Measurements from ENCODE around the gene CACHD1.

CACHD1 gene

GRCh38 chr1:64482720-64483119 is 12.8 kb downstream of the CACHD1 start:
- H3K36me3 ChIP-seq (ENCODE audit: control insufficient read depth in 1 of 2, insufficient read depth in 2 of 2, low read depth in 1 of 2, low read length in 2 of 2): no peaks in the 10 kb centered on the region
- 38% methylated on average over 1 of the region's 1 CpG for WGBS

DNA sequence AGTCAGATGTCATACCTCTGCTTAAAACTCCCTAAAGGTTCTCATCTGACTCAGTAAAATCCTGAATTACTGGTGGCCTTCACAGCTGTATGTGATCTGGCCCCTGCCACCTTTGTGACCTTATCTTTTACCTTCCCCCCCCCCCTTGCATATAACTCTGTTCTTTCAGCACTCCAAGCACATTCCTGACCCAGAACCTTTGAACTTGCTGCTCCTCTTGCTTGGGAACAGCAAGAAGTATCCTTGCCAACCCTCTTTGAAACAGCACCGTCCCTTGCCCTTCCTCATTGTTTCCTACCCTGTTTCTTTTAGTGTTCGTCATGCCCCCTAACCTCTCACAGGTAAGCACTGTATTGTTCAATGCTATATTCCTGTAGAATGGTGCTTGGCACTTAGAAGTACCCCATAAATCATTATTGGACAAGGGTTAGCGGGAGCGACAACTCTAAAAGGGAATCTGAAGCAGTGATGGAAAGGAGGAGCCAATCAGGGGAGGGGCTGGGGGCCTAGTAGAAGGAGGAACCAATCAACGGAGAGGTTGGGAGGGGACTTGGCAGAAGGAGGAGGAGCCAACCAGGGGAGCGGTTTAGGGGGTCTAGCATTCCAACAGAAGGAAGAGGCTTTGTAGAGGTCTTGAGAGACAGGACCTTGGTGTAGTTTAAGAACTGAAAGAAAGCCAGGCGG is 13.9 kb downstream of the CACHD1 start:
- Histone ChIP-seq H2AFZ (ENCODE audit: low read depth, low read length) (no peak overlapping the region), H2BK12ac (ENCODE audit: low read length in 2 of 2) (no peak overlapping the region), H3K4me2 (ENCODE audit: low read length, poor library complexity, severe bottlenecking) (no peak overlapping the region), H2BK5ac (ENCODE audit: low read depth, low read length, poor library complexity, severe bottlenecking) (no peak overlapping the region), H3K9me3 (ENCODE audit: control insufficient read depth, low read length) (no peaks in the 10 kb centered on the region), H3K23ac (ENCODE audit: low read length in 2 of 2) (no peak overlapping the region), H3K27me3 (ENCODE audit: control insufficient read depth in 1 of 2, insufficient read depth in 1 of 2, low read length in 2 of 2) (no peaks in the 10 kb centered on the region), H4K8ac (ENCODE audit: low read length) (no peak overlapping the region), H2BK120ac (ENCODE audit: low read depth, low read length) (no peak overlapping the region), H3K27ac (ENCODE audit: low read length, poor library complexity, severe bottlenecking) (no peak overlapping the region), H4K91ac (ENCODE audit: low read length) (no peak overlapping the region), H3K36me3 (ENCODE audit: control insufficient read depth in 1 of 2, insufficient read depth in 2 of 2, low read depth in 1 of 2, low read length in 2 of 2) (no peaks in the 10 kb centered on the region), H3K9ac (ENCODE audit: low read length) (no peak overlapping the region), H3K4ac (ENCODE audit: low read depth in 1 of 2, low read length in 2 of 2) (no peak overlapping the region), H3K18ac (ENCODE audit: low read depth in 1 of 2, low read length in 2 of 2) (no peak overlapping the region), H3K79me1 (replicated peaks; ENCODE audit: low read length, poor library complexity, severe bottlenecking) (peaks cover 10% of the 10 kb centered on the region), H2AK5ac (ENCODE audit: low read length, severe bottlenecking) (peak overlapping the region; percentile 57), H3K4me1 (ENCODE audit: control insufficient read depth, insufficient read depth, low read depth, low read length) (peaks cover 12% of the 10 kb centered on the region), H3K14ac (ENCODE audit: low read length in 2 of 2) (no peak overlapping the region), H2BK15ac (ENCODE audit: low read depth, poor library complexity, severe bottlenecking) (no peak overlapping the region), H3K4me3 (ENCODE audit: insufficient read depth in 1 of 2, low read depth in 1 of 2, low read length in 2 of 2) (no peak overlapping the region)
- no peak for DNase-seq
- 92% methylated on average over 6 of the region's 7 CpGs for WGBS

More at GRCh38 chr1:64482720-64483119, 12.8 kb downstream of the CACHD1 start:
- Histone ChIP-seq H2AK5ac (ENCODE audit: low read length, severe bottlenecking) (no peak overlapping the region), H4K8ac (ENCODE audit: low read length) (no peak overlapping the region), H3K79me1 (replicated peaks; ENCODE audit: low read length, poor library complexity, severe bottlenecking) (peaks cover 15% of the 10 kb centered on the region), H3K4me3 (ENCODE audit: insufficient read depth in 1 of 2, low read depth in 1 of 2, low read length in 2 of 2) (no peak overlapping the region), H3K4me1 (ENCODE audit: control insufficient read depth, insufficient read depth, low read depth, low read length) (peaks cover 14% of the 10 kb centered on the region), H3K14ac (ENCODE audit: low read length in 2 of 2) (no peak overlapping the region), H2BK12ac (ENCODE audit: low read length in 2 of 2) (no peak overlapping the region), H3K4ac (ENCODE audit: low read depth in 1 of 2, low read length in 2 of 2) (no peak overlapping the region), H3K9me3 (ENCODE audit: control insufficient read depth, low read length) (no peaks in the 10 kb centered on the region), H3K18ac (ENCODE audit: low read depth in 1 of 2, low read length in 2 of 2) (no peak overlapping the region), H3K27ac (ENCODE audit: low read length, poor library complexity, severe bottlenecking) (no peak overlapping the region), H3K23ac (ENCODE audit: low read length in 2 of 2) (no peak overlapping the region), H3K9ac (ENCODE audit: low read length) (no peak overlapping the region), H3K27me3 (ENCODE audit: control insufficient read depth in 1 of 2, insufficient read depth in 1 of 2, low read length in 2 of 2) (no peaks in the 10 kb centered on the region), H3K4me2 (ENCODE audit: low read length, poor library complexity, severe bottlenecking) (no peak overlapping the region), H2BK120ac (ENCODE audit: low read depth, low read length) (no peak overlapping the region), H2AFZ (ENCODE audit: low read depth, low read length) (no peak overlapping the region), H2BK5ac (ENCODE audit: low read depth, low read length, poor library complexity, severe bottlenecking) (no peak overlapping the region), H2BK15ac (ENCODE audit: low read depth, poor library complexity, severe bottlenecking) (no peak overlapping the region), H4K91ac (ENCODE audit: low read length) (no peak overlapping the region)
- peak; percentile 38 for DNase-seq

- Histone ChIP-seq H3K9me3 (ENCODE audit: control insufficient read depth, low read length) (no peaks in the 10 kb centered on the region), H3K27me3 (ENCODE audit: control insufficient read depth in 1 of 2, insufficient read depth in 1 of 2, low read length in 2 of 2) (no peaks in the 10 kb centered on the region), H3K36me3 (ENCODE audit: control insufficient read depth in 1 of 2, insufficient read depth in 2 of 2, low read depth in 1 of 2, low read length in 2 of 2) (no peaks in the 10 kb centered on the region), H3K4me3 (ENCODE audit: insufficient read depth in 1 of 2, low read depth in 1 of 2, low read length in 2 of 2) (no peak overlapping the region), H2BK120ac (ENCODE audit: low read depth, low read length) (no peak overlapping the region), H2AK5ac (ENCODE audit: low read length, severe bottlenecking) (no peak overlapping the region), H4K91ac (ENCODE audit: low read length) (no peak overlapping the region), H3K23ac (ENCODE audit: low read length in 2 of 2) (no peak overlapping the region), H2BK15ac (ENCODE audit: low read depth, poor library complexity, severe bottlenecking) (no peak overlapping the region), H3K9ac (ENCODE audit: low read length) (no peak overlapping the region), H3K14ac (ENCODE audit: low read length in 2 of 2) (no peak overlapping the region), H3K79me1 (replicated peaks; ENCODE audit: low read length, poor library complexity, severe bottlenecking) (peaks cover 10% of the 10 kb centered on the region), H2AFZ (ENCODE audit: low read depth, low read length) (no peak overlapping the region), H3K4me2 (ENCODE audit: low read length, poor library complexity, severe bottlenecking) (no peak overlapping the region), H3K27ac (ENCODE audit: low read length, poor library complexity, severe bottlenecking) (no peak overlapping the region), H2BK12ac (ENCODE audit: low read length in 2 of 2) (no peak overlapping the region), H2BK5ac (ENCODE audit: low read depth, low read length, poor library complexity, severe bottlenecking) (no peak overlapping the region), H3K4me1 (ENCODE audit: control insufficient read depth, insufficient read depth, low read depth, low read length) (peaks cover 10% of the 10 kb centered on the region), H4K8ac (ENCODE audit: low read length) (no peak overlapping the region), H3K4ac (ENCODE audit: low read depth in 1 of 2, low read length in 2 of 2) (no peak overlapping the region), H3K18ac (ENCODE audit: low read depth in 1 of 2, low read length in 2 of 2) (no peak overlapping the region)
- 100% methylated on average over 1 of the region's 3 CpGs for WGBS
- DNase-seq: peak; percentile 22
Observed at GRCh38 chr1:64484651-64485050, 14.7 kb downstream of the CACHD1 start.

DNA sequence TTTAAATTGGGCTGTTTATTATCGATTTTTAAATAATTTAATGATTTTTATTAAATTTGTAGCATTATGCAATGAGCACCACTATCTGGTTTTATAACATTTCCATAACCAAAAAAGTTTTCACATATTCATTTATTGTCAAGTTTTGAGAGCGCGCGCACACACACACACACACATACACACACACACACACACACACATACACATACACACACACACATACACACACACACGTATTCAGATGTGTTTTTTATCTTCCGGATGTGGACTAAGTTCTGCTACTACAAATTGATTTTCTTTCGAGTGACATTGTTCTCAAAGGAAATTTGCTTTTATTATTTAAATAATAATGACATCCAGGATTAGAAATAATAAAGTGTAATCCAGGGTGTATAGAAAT is 16.3 kb downstream of the CACHD1 start:
- WGBS: 63% methylated on average over 3 of the region's 7 CpGs

More for the DNA sequence above, 16.3 kb downstream of the CACHD1 start:
- Histone ChIP-seq H2BK5ac (ENCODE audit: low read depth, low read length, poor library complexity, severe bottlenecking) (no peak overlapping the region), H2AFZ (ENCODE audit: low read depth, low read length) (no peak overlapping the region), H3K36me3 (ENCODE audit: control insufficient read depth in 1 of 2, insufficient read depth in 2 of 2, low read depth in 1 of 2, low read length in 2 of 2) (no peaks in the 10 kb centered on the region), H4K91ac (ENCODE audit: low read length) (no peak overlapping the region), H3K4me3 (ENCODE audit: insufficient read depth in 1 of 2, low read depth in 1 of 2, low read length in 2 of 2) (no peak overlapping the region), H3K4me1 (ENCODE audit: control insufficient read depth, insufficient read depth, low read depth, low read length) (peaks cover 5% of the 10 kb centered on the region), H3K14ac (ENCODE audit: low read length in 2 of 2) (no peak overlapping the region), H3K9ac (ENCODE audit: low read length) (no peak overlapping the region), H2BK120ac (ENCODE audit: low read depth, low read length) (no peak overlapping the region), H3K79me1 (replicated peaks; ENCODE audit: low read length, poor library complexity, severe bottlenecking) (peaks cover 10% of the 10 kb centered on the region), H3K4ac (ENCODE audit: low read depth in 1 of 2, low read length in 2 of 2) (no peak overlapping the region), H2BK15ac (ENCODE audit: low read depth, poor library complexity, severe bottlenecking) (no peak overlapping the region), H3K18ac (ENCODE audit: low read depth in 1 of 2, low read length in 2 of 2) (no peak overlapping the region), H3K27me3 (ENCODE audit: control insufficient read depth in 1 of 2, insufficient read depth in 1 of 2, low read length in 2 of 2) (no peaks in the 10 kb centered on the region), H3K23ac (ENCODE audit: low read length in 2 of 2) (no peak overlapping the region), H2BK12ac (ENCODE audit: low read length in 2 of 2) (no peak overlapping the region), H3K4me2 (ENCODE audit: low read length, poor library complexity, severe bottlenecking) (no peak overlapping the region), H3K9me3 (ENCODE audit: control insufficient read depth, low read length) (no peaks in the 10 kb centered on the region), H3K27ac (ENCODE audit: low read length, poor library complexity, severe bottlenecking) (no peak overlapping the region), H2AK5ac (ENCODE audit: low read length, severe bottlenecking) (no peak overlapping the region), H4K8ac (ENCODE audit: low read length) (no peak overlapping the region)
- DNase-seq: no peak
